GM21390 (cell line): ENCODE results near the gene ACTN1.

Experiments
- ATAC-seq: cut with Tn5 transposase; IDR thresholded peaks from one replicate; pipeline ENCODE4 v1.9.1; 2021; ENCODE audit not compliant: unreplicated experiment

The ACTN1 gene

GRCh38 chr14:68951800-68952530 lies 27.1 kb downstream of the ACTN1 start:
- ATAC-seq = no peak

- no peak for ATAC-seq
These were observed 27.9 kb downstream of the ACTN1 start for GRCh38 chr14:68951035-68951797.

- ATAC-seq = no peak
These were observed 29.0 kb downstream of the ACTN1 start for GRCh38 chr14:68950111-68950510.

- ATAC-seq = no peak
These were observed 29.5 kb downstream of the ACTN1 start for GRCh38 chr14:68949601-68949965.

- ATAC-seq = no peak
These were observed 30.2 kb downstream of the ACTN1 start for GRCh38 chr14:68948686-68949600.

GRCh38 chr14:68947802-68948201 lies 31.3 kb downstream of the ACTN1 start:
- no peak for ATAC-seq

- no peak for ATAC-seq
These were observed 32.6 kb downstream of the ACTN1 start for GRCh38 chr14:68946489-68946822.

GRCh38 chr14:68945585-68946488 lies 33.3 kb downstream of the ACTN1 start:
- ATAC-seq = no peak

GRCh38 chr14:68945190-68945584 lies 33.9 kb downstream of the ACTN1 start:
- ATAC-seq = no peak

- ATAC-seq = no peak
These were observed 34.9 kb downstream of the ACTN1 start for GRCh38 chr14:68944162-68944561.

GRCh38 chr14:68943107-68943506 lies 36.0 kb downstream of the ACTN1 start:
- ATAC-seq = no peak

GRCh38 chr14:68942296-68943035 lies 36.6 kb downstream of the ACTN1 start:
- ATAC-seq = no peak

GRCh38 chr14:68941820-68942219 lies 37.3 kb downstream of the ACTN1 start:
- ATAC-seq = no peak

- ATAC-seq = no peak
These were observed 38.4 kb downstream of the ACTN1 start for GRCh38 chr14:68940614-68941185.

- no peak for ATAC-seq
These were observed 39.0 kb downstream of the ACTN1 start for GRCh38 chr14:68939893-68940613.

GRCh38 chr14:68939181-68939892 lies 39.8 kb downstream of the ACTN1 start:
- no peak for ATAC-seq

- ATAC-seq = no peak
These were observed 40.6 kb downstream of the ACTN1 start for GRCh38 chr14:68938271-68939150.
